ENCODE data around the gene RBM15.

GRCh38 chr1:110340207-110340468 lies 961 bp downstream of the RBM15 start:
- no peak for TF ChIP-seq CTCF (IDR thresholded peaks at IDR 0.05; ENCODE audit: low read depth, low read length)
- no peak for TF ChIP-seq POLR2A (IDR thresholded peaks at IDR 0.05; ENCODE audit: extremely low read depth, insufficient read length)
- TF ChIP-seq, protein P1, sequence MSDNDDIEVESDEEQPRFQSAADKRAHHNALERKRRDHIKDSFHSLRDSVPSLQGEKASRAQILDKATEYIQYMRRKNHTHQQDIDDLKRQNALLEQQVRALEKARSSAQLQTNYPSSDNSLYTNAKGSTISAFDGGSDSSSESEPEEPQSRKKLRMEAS (IDR thresholded peaks at IDR 0.05; ENCODE audit: low read depth, low read length) = no peak
- no peak for TF ChIP-seq MYC (IDR thresholded peaks at IDR 0.05; ENCODE audit: low read depth, low read length)

Measured in NB4 (cell line).